GM18505 (cell line): ENCODE data around the gene ZER1.
"Not testable (repeated sequence)": the region's sequence is repeated elsewhere in the genome, so short reads cannot be mapped to it uniquely, and the experiment has no call there.

Experiments used
- ATAC-seq: cut with Tn5 transposase; IDR thresholded peaks from one replicate; pipeline ENCODE4 v1.9.1; 2021; ENCODE audit not compliant: unreplicated experiment
- POLR2A ChIP-seq: IDR thresholded peaks from 4 replicates; pipeline ENCODE4 v1.6.1; 2011; ENCODE audit warnings: borderline replicate concordance; ENCODE audit not compliant: insufficient read depth, insufficient read length; ENCODE audit errors: extremely low read depth

Gene ZER1

GRCh38 chr9:128798896-128799295 is 27.2 kb upstream of the ZER1 start:
- no peak for ATAC-seq
- TF ChIP-seq POLR2A: no peak

- ATAC-seq: not testable (repeated sequence)
Measured at GRCh38 chr9:128794961-128795360, 23.2 kb upstream of the ZER1 start.

GRCh38 chr9:128792978-128793686 is 21.4 kb upstream of the ZER1 start:
- no peak for ATAC-seq
- no peak for TF ChIP-seq POLR2A

GRCh38 chr9:128792134-128792533 is 20.4 kb upstream of the ZER1 start:
- no peak for TF ChIP-seq POLR2A
- no peak for ATAC-seq

GRCh38 chr9:128790536-128790935 is 18.8 kb upstream of the ZER1 start:
- TF ChIP-seq POLR2A: no peak
- ATAC-seq: no peak

- TF ChIP-seq POLR2A: no peak
- ATAC-seq: no peak
Measured at GRCh38 chr9:128788445-128788844, 16.7 kb upstream of the ZER1 start.

- ATAC-seq: no peak
- TF ChIP-seq POLR2A: no peak
Measured at GRCh38 chr9:128787659-128788058, 15.9 kb upstream of the ZER1 start.

- peak; percentile 72 for TF ChIP-seq POLR2A
- peak; percentile 84 for ATAC-seq
Measured at GRCh38 chr9:128786681-128787601, 15.2 kb upstream of the ZER1 start, which contains the start of gene TBC1D13. TBC1D13 (plus strand) TSS chr9:128787253; CDS start chr9:128787354, 101 bp downstream.

GRCh38 chr9:128785427-128785826 is 13.7 kb upstream of the ZER1 start:
- no peak for TF ChIP-seq POLR2A
- ATAC-seq: no peak

- ATAC-seq: no peak
- no peak for TF ChIP-seq POLR2A
Measured at GRCh38 chr9:128782669-128783068, 10.9 kb upstream of the ZER1 start.

GRCh38 chr9:128781187-128782070 is 9.7 kb upstream of the ZER1 start:
- TF ChIP-seq POLR2A: no peak
- no peak for ATAC-seq

- not testable (repeated sequence) for ATAC-seq
Measured at GRCh38 chr9:128780093-128780492, 8.4 kb upstream of the ZER1 start.

GRCh38 chr9:128774804-128775203 is 3.1 kb upstream of the ZER1 start:
- no peak for TF ChIP-seq POLR2A
- no peak for ATAC-seq
